NCI-H1694 (cell line): ENCODE results near the gene AR.
"Not testable (repeated sequence)": the region's sequence is repeated elsewhere in the genome, so short reads cannot be mapped to it uniquely, and the experiment has no call there.

Source experiments
- DNase-seq: peaks from one replicate; lab custom pipeline; 2025; lab: John Stamatoyannopoulos, UW

Gene AR

DNA sequence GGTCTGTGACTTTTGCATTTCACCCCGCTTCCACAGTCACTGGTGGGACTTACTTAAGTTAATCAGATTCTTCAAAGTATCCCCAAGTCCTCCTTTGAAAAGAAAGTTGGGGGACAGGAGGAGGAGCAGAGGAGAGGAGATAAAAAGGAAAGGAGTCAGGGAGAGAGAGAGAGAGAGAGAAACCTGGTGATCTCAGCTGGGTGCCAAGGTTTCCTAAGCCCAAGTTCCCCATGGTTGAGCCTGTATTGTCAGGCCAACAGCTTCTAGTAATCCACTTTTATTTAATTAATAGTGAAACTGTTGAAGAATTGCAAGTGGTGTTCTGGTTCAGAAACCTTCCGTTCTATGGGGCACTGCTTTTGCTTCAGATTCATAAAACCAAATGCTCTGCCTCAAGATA lies 91.6 kb downstream of the AR start:
- DNase-seq = no peak

DNA sequence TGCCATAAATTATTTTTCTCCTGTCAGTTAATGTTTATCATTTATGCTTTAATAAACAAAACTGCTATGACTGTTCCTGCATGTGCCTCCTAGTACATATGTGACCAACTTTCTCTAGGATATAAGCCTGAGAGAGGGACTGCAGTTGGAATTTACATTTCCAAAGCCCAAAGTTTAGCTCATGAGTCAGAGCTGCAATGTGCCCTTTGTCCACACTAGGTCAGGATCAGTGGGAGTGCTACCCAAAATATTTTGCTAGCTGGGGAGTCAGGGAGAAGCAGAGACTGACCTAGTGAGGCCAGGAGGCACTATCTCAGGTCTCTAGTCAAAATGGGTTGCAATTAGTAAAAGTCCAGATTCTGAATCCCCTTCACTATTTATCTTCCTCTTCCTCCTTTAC lies 92.7 kb downstream of the AR start:
- DNase-seq = no peak

DNA sequence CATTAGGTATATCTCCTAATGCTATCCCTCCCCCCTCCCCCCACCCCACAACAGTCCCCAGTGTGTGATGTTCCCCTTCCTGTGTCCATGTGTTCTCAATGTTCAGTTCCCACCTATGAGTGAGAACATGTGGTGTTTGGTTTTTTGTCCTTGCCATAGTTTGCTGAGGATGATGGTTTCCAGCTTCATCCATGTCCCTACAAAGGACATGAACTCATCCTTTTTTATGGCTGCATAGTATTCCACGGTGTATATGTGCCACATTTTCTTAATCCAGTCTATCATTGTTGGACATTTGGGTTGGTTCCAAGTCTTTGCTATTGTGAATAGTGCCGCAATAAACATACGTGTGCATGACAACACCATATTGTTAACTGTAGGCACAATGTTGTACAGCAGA lies 93.5 kb downstream of the AR start:
- DNase-seq = not testable (repeated sequence)

DNA sequence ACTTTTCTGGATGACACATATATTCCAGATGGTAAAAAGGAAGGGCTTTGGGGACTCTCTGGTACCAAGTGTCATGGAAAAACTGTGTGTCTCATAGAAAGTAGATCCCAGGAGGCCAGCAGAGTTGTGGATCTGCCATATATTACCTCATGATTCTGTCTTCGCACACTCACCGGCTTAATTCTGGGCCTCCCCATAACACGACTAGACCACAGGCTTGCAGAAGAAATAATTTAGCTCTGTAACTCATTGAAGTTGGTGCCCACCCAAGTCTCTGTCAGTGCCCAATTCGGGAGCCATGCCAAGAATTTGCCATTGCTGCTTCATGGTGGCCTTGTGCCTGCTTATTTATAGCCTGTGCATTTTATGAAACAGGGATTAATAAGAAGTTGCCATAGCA lies 104.5 kb downstream of the AR start:
- DNase-seq = no peak

DNA sequence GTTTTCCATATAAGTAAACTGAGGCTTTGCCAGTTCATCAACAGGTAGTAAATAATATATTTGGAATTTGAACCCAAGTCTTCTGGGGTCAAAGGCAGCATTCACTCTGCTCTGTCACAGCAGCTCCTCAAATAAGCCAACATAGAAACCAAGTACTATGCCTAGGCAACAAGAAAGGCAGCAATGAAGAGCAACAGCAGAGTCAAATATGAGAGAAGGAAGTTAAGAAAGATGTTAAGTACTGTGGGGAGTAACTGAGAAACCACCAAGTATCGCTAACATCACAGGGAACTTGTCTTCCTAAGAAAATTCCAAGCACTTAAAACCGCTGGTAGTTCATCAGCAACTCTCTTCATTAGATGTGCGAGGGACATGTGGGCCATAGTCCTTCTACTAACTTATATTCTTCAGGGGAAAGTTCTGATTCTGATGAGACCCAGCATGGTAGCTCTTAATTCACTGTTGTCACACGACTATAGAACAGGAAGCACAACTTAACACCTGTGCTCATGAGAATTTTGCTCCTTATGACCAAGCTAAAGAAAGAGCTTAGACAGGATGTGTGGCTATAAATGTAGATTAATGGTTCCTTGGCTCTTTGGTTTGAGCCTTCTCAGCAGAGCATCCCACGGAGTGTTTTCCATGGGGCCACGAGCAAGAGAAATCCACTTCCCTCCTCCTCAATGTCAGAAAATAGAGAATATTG lies 107.8 kb downstream of the AR start:
- DNase-seq = no peak

DNA sequence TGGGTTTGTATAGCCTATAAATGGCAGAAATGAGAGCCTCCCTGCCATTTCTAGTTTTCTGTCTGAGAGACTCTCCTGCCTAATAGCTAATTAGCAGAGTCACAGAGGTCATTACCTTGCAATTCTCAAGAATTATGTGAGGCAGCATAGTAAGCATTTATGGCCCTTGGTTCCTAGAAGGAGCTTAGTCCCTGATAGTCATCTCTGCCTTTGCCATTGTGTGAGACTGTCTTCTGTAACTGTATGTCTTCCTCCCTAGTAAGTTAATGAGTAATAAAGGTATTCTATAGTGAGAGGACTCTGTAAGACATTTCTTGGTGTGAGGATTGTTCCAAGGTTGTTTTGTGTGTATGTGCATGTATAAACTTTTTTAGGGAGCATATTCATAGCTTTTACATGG lies 108.7 kb downstream of the AR start:
- DNase-seq = no peak

DNA sequence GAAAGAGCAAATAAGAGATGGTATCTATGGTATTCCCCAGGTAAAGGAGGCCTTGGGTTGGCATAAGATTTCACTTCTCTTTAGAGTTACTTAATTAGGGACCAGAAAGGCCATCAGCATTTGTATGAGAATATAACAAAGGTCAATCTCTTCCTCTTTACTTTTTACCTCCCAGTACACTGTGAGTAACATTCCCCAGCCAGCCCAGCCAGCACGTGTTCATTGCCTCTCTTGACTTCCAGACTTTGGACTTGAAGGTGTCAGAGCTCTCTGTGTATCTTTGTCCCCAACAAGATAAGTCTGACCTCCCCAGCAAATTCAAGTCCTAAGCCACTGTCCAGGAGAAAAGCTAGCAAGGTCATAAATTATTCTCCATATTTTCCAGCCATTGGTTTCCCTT lies 110.5 kb downstream of the AR start:
- DNase-seq = no peak

DNA sequence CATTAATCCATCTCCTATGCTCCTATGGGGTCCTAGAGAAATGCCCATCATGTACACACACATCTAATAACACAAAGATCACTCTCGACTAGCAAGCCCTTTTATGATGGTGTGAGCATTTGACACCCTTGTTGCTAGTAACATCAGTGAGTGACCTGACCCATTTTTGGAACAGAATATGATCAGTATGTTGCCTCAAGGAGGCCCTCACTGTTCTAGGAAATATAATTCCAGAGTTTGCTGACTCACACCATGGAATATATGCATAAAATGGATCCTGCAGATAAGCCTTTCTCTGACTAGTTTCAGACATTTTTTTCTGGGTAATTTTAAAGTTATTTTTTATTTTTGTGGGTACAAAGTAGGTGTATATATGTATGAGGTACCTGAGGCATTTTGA lies 121.8 kb downstream of the AR start:
- no peak for DNase-seq

DNA sequence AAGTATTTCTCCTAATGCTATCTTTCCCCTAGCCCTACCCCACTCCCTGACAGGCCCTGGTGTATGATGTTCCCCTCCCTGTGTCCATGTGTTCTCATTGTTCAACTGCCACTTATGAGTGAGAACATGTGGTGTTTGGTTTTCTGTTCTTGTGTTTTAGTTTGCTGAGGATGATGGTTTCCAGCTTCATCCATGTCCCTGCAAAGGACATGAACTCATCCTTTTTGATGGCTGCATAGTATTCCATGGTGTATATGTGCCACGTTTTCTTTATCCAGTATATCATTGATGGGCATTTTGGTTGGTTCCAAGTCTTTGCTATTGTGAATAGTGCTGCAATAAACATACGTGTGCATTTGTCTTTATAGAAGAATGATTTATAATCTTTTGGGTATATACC lies 126.9 kb downstream of the AR start:
- DNase-seq = not testable (repeated sequence)

DNA sequence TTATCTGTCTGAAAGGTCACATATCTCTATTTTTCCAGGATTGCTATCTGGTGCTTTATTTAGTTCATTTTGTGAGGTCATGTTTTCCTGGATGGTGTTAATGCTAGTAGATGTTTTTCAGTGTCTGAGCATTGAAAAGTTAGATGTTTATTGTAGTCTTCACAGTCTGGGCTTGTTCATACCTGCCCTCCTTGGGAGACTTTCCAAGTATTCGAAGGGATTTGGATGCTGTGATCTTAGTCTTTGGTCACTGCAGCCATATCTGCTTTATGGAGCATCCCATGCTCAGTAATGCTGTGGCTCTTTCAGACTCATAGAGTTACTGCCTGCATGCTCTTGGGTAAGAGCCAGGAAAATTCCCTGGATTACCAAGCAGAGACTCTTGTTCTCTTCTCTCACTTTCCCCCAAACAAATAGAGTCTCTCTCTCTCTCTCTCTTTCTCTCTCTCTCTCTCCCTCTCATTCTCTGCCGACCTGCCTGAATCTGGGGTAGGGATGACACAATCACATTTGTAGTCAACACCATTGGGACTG lies 130.0 kb downstream of the AR start:
- DNase-seq = no peak

DNA sequence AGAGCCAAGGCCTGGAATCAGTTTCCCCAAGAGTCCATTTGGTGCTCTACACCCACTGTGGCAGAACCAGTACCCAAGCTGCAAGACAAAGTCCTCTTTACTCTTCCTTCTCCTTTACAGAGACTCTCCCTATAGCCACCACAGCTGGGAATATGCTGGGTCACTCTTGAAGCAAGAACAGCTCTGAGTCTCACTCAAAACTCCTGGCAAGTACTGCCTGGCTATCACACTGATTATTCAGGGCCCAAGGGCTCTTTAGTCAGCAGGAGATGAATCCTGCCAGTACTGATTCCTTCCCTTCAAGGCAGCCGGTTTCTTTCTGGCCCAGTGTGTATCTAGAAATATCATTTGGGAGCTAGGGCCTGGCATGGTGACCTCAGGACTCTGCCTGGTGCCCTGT lies 130.9 kb downstream of the AR start:
- DNase-seq = no peak

DNA sequence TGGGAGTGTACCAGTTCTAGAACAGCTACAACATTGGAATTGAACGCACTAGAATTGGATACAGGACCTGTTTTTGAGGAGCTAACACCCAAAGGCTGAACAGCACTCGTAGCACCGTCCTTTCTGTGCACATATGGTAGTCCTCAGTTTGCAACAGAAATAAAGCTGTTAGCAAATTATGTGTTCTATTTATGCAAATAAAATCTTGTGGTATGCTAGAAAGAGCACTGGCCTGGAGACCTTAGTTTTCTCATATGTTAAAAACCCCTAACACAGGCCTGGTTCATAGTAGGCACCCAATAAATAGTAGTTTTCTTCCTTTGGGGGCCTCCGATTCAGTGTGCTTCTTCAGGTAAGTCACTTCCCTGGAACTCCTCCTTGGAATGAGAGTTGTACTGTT lies 140.3 kb downstream of the AR start:
- no peak for DNase-seq

DNA sequence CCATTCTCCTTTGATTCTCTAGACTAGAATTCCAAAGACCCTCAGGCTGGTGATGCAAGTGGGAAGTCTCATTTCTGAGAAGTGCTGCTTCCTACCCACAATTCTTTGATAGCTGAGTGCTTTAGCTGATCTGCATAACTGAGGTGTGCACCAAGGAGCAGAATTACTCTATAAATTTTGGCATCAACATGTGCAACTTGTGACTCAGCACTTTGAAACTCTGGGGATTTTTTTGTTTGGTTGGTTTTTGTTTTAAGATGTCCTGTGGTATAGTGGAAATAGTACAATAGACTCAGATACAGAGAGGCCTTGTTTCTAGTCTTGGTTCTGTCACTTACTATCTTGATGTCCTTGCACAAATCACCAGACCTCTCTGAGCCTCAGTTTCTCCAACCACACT lies 148.4 kb downstream of the AR start:
- DNase-seq = no peak

DNA sequence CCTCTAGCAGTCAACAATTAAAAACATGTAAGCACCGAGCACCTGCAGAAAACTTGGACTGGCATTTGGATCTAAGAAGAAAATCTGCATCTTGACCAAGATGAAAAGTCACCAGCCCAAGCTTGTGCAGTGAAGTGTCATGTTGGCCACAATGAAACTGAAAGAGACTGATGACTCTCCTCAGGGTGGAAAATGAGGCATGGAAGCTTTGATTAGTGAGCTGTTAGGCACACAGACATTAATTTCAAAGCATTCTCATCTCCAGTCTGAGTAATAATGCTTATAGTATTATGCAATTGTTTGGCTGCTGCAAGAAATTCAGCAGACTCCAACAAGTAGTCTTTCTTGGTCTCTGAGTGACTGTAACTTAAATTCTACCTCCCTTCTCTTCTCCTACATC lies 150.1 kb downstream of the AR start:
- DNase-seq = no peak

DNA sequence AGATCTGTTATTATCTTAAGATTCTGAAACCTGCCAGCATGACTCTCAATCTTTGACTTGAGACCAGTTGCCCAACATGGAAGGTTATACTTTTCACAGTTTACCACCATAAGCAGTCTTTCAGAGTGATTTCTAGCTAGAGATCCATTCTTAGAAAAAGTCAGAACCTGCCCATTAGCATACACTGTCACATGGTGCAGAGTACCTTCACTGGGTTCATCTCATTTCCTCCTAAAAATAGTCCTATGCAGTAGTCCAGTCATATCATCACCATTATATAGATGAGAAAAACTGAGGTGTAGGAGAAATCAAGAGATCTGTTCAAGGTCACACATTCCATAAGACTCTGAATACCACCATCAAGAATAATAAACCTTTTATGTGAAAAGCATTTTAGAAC lies 153.6 kb downstream of the AR start:
- no peak for DNase-seq

DNA sequence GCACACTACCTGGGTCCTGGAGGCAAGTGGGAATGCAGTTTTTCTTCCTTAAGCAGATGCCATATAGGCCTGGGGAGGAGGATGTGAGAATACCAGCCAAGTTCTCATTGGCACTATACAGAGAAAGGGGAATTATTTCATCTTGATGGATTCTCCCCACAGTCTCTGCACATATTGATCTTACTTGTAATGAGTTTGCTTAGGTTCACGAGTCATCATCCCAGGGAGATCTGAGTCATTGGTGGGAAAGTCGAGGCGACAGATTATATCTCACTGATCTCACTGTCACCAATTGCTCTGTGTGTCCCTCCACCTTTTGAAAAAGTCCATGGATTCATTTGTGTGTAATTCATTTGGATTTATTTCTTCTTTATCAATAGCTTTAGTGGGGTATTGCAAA lies 156.8 kb downstream of the AR start:
- no peak for DNase-seq

DNA sequence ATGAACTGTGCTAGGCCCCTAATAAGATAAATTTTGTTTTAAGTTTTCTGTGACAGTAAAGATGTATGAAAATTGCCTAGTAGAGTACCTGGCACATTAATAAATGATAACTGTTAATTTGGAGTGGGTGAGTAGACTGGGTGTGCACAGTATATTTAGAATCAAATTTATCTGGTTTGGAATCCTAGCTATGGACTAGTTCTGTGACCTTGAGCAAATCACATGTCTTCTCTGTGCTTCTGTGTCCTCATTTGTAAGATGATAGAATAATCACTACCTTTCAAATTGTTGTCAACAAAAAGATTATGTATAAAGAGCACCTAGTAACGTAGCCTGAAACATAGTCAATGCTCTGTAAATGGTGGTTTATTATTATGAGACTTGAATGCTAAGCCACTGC lies 170.2 kb downstream of the AR start:
- DNase-seq = no peak

DNA sequence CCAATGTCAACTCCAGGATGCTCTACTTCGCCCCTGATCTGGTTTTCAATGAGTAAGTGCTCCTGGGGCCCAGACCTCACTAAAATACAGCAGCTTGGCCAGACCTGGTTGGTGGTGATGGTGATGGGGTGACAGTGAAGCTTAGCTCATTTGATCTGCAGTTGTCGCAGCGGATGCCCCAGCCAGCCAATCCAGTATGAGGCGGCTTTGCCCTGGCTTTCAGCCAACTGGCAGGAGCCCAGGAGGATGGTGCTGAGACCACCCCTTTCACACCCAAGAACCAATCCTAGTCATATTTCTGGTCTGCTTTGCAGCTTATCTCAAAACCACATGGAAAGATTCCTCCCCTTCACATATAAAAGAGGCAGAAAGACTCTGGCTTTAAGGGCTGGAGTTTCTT lies 173.8 kb downstream of the AR start:
- DNase-seq = no peak

DNA sequence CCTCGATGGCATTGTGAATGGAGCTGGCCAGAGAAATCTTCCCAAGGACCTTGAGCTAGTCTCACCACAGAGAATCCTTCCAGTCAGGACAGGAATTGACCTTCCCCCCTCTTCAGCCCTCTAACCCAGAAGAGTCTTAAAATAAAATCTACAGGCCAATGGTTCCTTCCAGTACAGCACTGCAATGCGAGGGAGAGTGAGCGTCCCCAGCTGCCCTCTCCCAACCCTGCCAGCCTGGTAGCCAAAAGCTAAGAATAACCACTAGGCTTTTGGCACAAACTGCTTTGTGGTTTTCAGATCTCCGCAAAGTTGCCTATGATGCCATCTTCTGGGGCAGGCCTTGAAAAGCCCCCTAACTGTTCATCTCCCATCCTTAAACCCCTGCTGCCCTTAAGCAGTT lies 175.1 kb downstream of the AR start:
- no peak for DNase-seq

DNA sequence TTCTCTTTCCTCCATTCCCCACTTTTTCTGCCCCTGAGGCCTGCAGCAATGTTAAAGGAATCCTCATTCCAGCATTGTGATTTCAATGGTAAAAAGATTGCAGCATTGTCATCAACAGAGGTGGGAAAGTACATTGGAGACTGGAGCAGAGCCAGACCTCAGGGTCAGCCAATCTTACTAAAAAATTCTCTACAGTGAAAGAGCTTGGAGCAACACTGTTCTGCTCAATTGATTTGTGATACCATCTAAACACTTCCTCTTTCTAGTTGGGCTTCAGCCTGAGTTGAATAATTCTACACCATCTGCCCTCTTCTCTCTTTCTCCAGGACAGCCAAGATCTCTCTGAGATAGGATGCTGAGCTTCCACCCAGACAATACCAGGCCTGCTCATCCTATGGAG lies 176.5 kb downstream of the AR start:
- no peak for DNase-seq

DNA sequence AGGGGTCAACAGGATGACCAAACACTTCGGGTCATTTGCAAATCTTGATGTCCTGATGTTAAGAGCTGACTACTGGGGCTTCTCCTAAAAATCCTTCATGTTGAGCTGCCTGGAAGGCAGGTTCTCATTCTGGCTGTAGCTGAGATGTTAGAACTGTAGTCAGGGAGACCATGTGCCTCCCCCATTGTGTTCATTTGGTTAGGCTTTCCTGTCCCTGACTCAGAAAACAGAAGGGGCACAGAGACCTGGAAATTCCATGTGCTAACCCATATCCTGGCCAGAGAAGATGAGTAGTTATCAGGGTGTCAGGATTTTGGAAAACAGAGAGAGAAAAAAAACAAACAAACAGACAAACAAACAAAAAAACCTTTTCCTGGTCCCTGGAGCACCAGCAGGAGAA lies 177.5 kb downstream of the AR start:
- no peak for DNase-seq

DNA sequence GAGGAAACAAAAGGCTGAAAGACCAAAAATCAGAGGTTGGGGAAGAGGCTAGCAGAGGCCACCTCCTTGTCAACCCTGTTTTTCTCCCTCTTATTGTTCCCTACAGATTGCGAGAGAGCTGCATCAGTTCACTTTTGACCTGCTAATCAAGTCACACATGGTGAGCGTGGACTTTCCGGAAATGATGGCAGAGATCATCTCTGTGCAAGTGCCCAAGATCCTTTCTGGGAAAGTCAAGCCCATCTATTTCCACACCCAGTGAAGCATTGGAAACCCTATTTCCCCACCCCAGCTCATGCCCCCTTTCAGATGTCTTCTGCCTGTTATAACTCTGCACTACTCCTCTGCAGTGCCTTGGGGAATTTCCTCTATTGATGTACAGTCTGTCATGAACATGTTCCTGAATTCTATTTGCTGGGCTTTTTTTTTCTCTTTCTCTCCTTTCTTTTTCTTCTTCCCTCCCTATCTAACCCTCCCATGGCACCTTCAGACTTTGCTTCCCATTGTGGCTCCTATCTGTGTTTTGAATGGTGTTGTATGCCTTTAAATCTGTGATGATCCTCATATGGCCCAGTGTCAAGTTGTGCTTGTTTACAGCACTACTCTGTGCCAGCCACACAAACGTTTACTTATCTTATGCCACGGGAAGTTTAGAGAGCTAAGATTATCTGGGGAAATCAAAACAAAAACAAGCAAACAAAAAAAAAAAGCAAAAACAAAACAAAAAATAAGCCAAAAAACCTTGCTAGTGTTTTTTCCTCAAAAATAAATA lies 179.9 kb downstream of the AR start:
- DNase-seq = no peak

DNA sequence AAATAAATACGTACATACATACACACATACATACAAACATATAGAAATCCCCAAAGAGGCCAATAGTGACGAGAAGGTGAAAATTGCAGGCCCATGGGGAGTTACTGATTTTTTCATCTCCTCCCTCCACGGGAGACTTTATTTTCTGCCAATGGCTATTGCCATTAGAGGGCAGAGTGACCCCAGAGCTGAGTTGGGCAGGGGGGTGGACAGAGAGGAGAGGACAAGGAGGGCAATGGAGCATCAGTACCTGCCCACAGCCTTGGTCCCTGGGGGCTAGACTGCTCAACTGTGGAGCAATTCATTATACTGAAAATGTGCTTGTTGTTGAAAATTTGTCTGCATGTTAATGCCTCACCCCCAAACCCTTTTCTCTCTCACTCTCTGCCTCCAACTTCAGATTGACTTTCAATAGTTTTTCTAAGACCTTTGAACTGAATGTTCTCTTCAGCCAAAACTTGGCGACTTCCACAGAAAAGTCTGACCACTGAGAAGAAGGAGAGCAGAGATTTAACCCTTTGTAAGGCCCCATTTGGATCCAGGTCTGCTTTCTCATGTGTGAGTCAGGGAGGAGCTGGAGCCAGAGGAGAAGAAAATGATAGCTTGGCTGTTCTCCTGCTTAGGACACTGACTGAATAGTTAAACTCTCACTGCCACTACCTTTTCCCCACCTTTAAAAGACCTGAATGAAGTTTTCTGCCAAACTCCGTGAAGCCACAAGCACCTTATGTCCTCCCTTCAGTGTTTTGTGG lies 180.7 kb downstream of the AR start:
- DNase-seq = no peak
